ENCODE results near the gene GSTM4.

DNA sequence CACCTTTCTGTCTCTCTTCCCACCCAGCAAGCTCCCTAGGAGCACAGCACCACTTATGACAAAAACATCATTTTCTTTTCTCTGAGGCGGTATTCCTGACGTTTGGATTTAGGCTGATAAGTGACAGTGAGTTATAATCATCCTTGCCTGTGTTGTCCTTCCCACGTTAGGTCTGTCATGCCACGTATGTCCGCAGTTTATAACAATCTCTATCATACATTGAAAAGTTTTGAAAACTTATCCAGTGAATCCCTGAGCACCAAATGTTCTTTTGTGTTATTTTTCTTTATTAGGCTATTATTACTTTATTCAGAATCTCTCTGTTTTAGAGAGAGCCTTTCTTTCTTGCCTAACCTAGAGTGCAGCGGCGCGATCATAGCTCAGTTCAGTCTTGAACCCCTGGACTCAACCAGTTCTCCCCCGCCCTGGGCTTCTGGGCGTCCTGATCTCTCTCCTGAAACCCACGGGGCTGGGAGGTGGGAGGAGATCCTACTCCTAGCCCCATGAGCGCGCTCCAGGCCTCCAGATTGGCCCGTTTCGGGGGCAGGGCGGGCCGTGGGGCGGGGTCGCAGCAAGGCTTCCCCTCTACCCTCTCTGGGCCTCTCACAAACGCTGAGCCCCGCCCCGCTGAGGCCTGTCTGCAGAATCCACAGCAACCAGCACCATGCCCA is 11.7 kb downstream of the GSTM4 start, which contains the start of gene GSTM2:
- TF ChIP-seq, protein P1, sequence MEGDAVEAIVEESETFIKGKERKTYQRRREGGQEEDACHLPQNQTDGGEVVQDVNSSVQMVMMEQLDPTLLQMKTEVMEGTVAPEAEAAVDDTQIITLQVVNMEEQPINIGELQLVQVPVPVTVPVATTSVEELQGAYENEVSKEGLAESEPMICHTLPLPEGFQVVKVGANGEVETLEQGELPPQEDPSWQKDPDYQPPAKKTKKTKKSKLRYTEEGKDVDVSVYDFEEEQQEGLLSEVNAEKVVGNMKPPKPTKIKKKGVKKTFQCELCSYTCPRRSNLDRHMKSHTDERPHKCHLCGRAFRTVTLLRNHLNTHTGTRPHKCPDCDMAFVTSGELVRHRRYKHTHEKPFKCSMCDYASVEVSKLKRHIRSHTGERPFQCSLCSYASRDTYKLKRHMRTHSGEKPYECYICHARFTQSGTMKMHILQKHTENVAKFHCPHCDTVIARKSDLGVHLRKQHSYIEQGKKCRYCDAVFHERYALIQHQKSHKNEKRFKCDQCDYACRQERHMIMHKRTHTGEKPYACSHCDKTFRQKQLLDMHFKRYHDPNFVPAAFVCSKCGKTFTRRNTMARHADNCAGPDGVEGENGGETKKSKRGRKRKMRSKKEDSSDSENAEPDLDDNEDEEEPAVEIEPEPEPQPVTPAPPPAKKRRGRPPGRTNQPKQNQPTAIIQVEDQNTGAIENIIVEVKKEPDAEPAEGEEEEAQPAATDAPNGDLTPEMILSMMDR (IDR thresholded peaks at IDR 0.05; ENCODE audit: poor library complexity, severe bottlenecking) = no peak
- no peak for TF ChIP-seq EP300 (conservative IDR thresholded peaks at IDR 0.05; ENCODE audit: poor library complexity, severe bottlenecking)
- no peak for TF ChIP-seq RAD21 (conservative IDR thresholded peaks at IDR 0.05)
- TF ChIP-seq POLR2AphosphoS5 (IDR thresholded peaks at IDR 0.05) = no peak
- TF ChIP-seq MXI1 (conservative IDR thresholded peaks at IDR 0.05; ENCODE audit: poor library complexity, severe bottlenecking) = no peak
- no peak for TF ChIP-seq EZH2 (IDR thresholded peaks at IDR 0.05; ENCODE audit: borderline replicate concordance, insufficient read depth, low read length, poor library complexity, severe bottlenecking)
